Measurements from ENCODE around the gene CNIH3. TPM values are rescaled to one million over a fixed set of nuclear protein-coding genes. Genes with fewer than 3 reads are reported as not detected.

The CNIH3 gene
- total and polyA plus RNA-seq, 8 donors = 0.45 to 18.7 (median 3.1) TPM; not detected in 1

DNA sequence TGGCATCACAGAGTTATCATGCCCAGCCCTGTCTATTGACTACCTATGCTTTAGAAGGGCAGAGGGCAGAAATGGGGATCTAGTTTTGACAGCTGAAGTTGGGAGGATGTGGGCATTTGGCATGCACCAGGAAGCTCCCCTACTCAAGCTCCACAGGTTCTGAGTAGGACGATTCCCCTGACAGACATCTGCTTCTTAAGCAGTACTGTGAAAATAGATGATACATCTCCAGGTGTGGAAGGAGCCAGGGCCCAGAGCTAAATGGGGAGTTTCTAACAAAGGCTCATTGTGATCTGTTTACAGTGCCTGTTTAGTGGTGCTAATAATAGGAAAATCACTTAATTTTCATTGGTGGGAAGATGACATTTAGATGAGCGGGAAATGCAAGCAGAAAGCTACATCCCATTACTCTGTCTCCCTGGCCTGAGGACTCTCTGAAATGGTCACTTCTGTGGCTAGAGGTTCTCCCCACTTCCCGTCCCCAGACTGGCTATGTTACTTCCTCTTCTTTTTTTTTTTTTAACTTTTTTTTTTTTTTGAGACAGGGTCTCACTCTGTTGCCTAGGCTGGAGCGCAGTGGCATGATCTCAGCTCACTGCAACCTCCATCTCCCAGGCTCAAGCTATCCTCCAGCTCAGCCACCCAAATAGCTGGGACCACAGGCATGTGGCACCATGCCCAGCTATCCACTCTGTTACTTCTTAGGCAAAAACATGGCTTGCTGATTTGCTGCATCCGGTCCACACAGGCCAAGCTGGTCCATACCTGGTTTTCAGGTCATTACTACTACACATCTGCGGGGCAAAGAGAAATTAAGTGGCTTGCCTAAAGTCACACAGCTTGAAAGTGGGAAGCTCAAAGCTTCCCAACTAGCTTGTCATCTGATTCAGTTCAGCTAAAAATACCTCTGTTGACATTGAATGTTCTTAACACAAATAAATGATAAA is 23.2 kb upstream of the CNIH3 start:
- 54 to 68% (median 60%) methylated on average over 6 of the region's 6 CpGs for WGBS, 5 donors
- intact Hi-C loops (cut with DNase I; ENCODE audit: low total_unique reads) = no loop called here
- DNase-seq = peak in 1 of 2 donors; percentile 17
- Histone ChIP-seq H3K9me3 (no peaks in the 10 kb centered on the region), H3K4me3 (no peak overlapping the region), H3K27me3 (no peaks in the 10 kb centered on the region), H3K36me3 (no peaks in the 10 kb centered on the region), H3K4me1 (peaks cover 0 to 9% (median 0%) of the 10 kb centered on the region in 4 donors), H3K27ac (no peak overlapping the region)
- TF ChIP-seq POLR2AphosphoS5 (IDR thresholded peaks at IDR 0.05) (no peak), POLR2A (IDR thresholded peaks at IDR 0.05) (no peak), EP300 (IDR thresholded peaks at IDR 0.05) (no peak)
- TF ChIP-seq, protein P1, sequence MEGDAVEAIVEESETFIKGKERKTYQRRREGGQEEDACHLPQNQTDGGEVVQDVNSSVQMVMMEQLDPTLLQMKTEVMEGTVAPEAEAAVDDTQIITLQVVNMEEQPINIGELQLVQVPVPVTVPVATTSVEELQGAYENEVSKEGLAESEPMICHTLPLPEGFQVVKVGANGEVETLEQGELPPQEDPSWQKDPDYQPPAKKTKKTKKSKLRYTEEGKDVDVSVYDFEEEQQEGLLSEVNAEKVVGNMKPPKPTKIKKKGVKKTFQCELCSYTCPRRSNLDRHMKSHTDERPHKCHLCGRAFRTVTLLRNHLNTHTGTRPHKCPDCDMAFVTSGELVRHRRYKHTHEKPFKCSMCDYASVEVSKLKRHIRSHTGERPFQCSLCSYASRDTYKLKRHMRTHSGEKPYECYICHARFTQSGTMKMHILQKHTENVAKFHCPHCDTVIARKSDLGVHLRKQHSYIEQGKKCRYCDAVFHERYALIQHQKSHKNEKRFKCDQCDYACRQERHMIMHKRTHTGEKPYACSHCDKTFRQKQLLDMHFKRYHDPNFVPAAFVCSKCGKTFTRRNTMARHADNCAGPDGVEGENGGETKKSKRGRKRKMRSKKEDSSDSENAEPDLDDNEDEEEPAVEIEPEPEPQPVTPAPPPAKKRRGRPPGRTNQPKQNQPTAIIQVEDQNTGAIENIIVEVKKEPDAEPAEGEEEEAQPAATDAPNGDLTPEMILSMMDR (IDR thresholded peaks at IDR 0.05) = no peak

DNA sequence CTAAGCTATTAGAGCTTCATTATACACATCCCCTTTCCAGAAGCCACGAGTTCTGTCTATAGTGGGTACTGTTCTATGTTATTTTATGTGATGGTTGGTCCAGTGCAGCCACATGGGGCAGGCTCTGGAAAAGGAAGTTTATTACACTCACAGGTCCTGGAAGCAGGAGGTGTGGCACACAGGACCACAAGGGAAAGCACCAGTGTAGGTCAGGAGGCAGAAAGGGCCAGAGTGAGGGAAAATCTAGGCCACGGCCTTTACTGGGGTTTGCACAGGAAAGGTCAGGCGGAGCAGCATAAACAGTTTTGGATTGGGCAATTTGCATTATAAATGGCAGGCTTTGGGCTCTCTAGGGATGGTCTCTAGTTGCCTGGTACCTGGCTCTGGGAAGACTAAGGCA is 21.8 kb upstream of the CNIH3 start:
- TF ChIP-seq, protein P1 (IDR thresholded peaks at IDR 0.05) = no peak
- no peak for TF ChIP-seq POLR2A (IDR thresholded peaks at IDR 0.05)
- TF ChIP-seq EP300 (IDR thresholded peaks at IDR 0.05) = no peak
- TF ChIP-seq POLR2AphosphoS5 (IDR thresholded peaks at IDR 0.05) = no peak
- H3K36me3 ChIP-seq = no peaks in the 10 kb centered on the region
- no peaks in the 10 kb centered on the region for H3K9me3 ChIP-seq
- DNase-seq = no peak
- intact Hi-C loops (cut with DNase I; ENCODE audit: low total_unique reads) = no loop called here
- H3K4me3 ChIP-seq = no peak overlapping the region
- WGBS, 5 donors = 81 to 95% (median 87%) methylated on average over 3 of the region's 3 CpGs
- no peak overlapping the region for H3K27ac ChIP-seq
- no peaks in the 10 kb centered on the region for H3K27me3 ChIP-seq
- H3K4me1 ChIP-seq = peaks cover 0 to 9% (median 0%) of the 10 kb centered on the region in 4 donors

DNA sequence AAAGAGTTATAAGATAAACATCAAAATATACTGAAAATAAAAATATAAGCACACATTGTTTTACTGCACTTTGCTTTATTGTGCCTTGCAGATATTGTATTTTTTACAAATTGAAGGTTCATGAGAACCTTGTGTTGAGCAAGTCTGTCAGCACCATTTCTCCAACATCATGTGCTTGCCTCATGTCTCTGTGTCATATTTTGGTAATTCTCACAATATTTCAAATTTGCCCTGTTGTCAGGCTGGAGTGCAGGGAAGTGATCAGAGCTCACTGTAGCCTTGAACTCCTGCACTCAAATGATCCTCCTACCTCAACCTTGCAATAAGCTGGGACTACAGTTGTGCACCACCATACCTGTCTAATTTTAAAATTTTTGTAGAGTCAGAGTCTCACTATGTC is 21.3 kb upstream of the CNIH3 start:
- Histone ChIP-seq H3K9me3 (no peaks in the 10 kb centered on the region), H3K27ac (no peak overlapping the region), H3K36me3 (no peaks in the 10 kb centered on the region), H3K4me1 (peaks cover 0 to 9% (median 0%) of the 10 kb centered on the region in 4 donors), H3K27me3 (no peaks in the 10 kb centered on the region), H3K4me3 (no peak overlapping the region)
- no peak for DNase-seq
- TF ChIP-seq POLR2A (IDR thresholded peaks at IDR 0.05) (no peak), EP300 (IDR thresholded peaks at IDR 0.05) (no peak), POLR2AphosphoS5 (IDR thresholded peaks at IDR 0.05) (no peak)
- TF ChIP-seq, protein P1 (IDR thresholded peaks at IDR 0.05) = no peak
- intact Hi-C loops (cut with DNase I; ENCODE audit: low total_unique reads) = no loop called here

DNA sequence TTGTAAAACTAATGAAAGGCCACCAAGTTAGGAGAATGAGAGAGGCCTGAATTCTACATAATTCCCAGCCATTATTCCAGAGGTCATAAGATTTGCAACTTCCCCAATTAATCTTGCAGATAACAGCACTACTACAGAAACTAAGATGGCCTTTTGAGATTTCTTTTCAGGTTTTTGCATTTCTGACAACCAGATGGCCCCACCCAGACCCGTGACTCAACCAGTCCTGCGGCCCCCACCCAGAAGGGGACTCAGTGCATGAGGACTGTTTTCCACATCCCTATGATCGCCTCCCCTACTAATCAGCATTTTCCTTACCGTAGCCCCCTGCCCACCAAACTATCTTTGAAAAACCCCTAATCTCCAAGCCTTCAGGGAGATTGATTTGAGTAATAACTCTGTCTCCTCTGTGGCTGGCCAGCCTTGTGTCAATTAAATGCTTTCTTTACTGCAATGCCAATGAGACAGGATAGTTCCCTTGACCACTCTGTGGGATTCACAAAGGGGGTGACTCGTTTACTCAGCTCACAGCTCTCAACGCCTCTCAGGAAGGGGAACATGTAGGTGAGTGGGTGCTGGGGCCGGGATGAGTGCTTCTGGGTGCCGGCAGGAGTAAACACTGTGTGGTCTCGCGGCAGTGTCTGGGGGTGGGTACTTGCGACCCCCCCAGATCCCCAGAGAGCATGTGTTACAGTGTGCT is 10.5 kb upstream of the CNIH3 start:
- Histone ChIP-seq H3K9me3 (peaks cover 0 to 18% (median 10%) of the 10 kb centered on the region in 4 donors), H3K4me3 (no peak overlapping the region), H3K27ac (no peak overlapping the region), H3K27me3 (no peaks in the 10 kb centered on the region), H3K36me3 (no peaks in the 10 kb centered on the region), H3K4me1 (no peaks in the 10 kb centered on the region)
- WGBS, 5 donors = 82 to 92% (median 90%) methylated on average over 5 to 11 of the region's 11 CpGs
- intact Hi-C loops (cut with DNase I; ENCODE audit: low total_unique reads) = no loop called here
- TF ChIP-seq, protein P1 (IDR thresholded peaks at IDR 0.05) = no peak
- no peak for TF ChIP-seq EP300 (IDR thresholded peaks at IDR 0.05)
- no peak for TF ChIP-seq POLR2AphosphoS5 (IDR thresholded peaks at IDR 0.05)
- no peak for TF ChIP-seq POLR2A (IDR thresholded peaks at IDR 0.05)
- no peak for DNase-seq
